HepG2 (cell line): ENCODE measurements around the gene ACADVL. TPM values are rescaled to one million over a fixed set of nuclear protein-coding genes. Genes with fewer than 3 reads are reported as not detected.
A peak's percentile ranks its signal among the peaks of the same experiment; 100 is the strongest.

ENCODE experiments used
- AKNA ChIP-seq: sonication (generic); formaldehyde crosslinking; IDR thresholded peaks from 2 replicates; pipeline ENCODE4 v1.4.0; 2020; ENCODE audit warnings: missing genetic modification reagents, borderline replicate concordance
- ARID2 ChIP-seq: sonication (generic); formaldehyde crosslinking; IDR thresholded peaks from 2 replicates; pipeline ENCODE4 v1.8.1; 2022; ENCODE audit warnings: mild to moderate bottlenecking, missing genetic modification reagents, borderline replicate concordance
- ATF7 ChIP-seq, 2 experiments: fragments of 450-650 bp in 1 of 2; sonication (generic) in 1 of 2; formaldehyde crosslinking in 1 of 2; IDR thresholded peaks; 2 replicates each; pipeline versions ENCODE4 v1.4.0 to v1.6.1; 2016 to 2020; ENCODE audit warnings: antibody characterized with exemption in 1 of 2, mild to moderate bottlenecking in 1 of 2, missing genetic modification reagents in 1 of 2
- CBX2 ChIP-seq, 2 experiments: fragments of 200-600 bp in 1 of 2; sonication (generic); formaldehyde crosslinking in 1 of 2; IDR thresholded peaks; 2 replicates each; pipeline versions ENCODE4 v1.7.0 to v1.8.1; 2018 to 2022; ENCODE audit warnings: low read depth in 2 of 2, low read length in 1 of 2, mild to moderate bottlenecking in 1 of 2, missing genetic modification reagents in 1 of 2
- CHCHD3 ChIP-seq: sonication (generic); formaldehyde crosslinking; IDR thresholded peaks from 2 replicates; pipeline ENCODE4 v1.8.0; 2022; ENCODE audit warnings: mild to moderate bottlenecking, missing genetic modification reagents, moderate library complexity
- ELF4 ChIP-seq: sonication (generic); formaldehyde crosslinking; IDR thresholded peaks from 2 replicates; pipeline ENCODE4 v1.5.0; 2020; ENCODE audit warnings: missing genetic modification reagents, mild to moderate bottlenecking, moderate library complexity, borderline replicate concordance
- ETS1 ChIP-seq: sonication (generic); formaldehyde crosslinking; IDR thresholded peaks from 2 replicates; pipeline ENCODE4 v1.4.0; 2020; ENCODE audit warnings: missing genetic modification reagents
- HOXD1 ChIP-seq: sonication (generic); formaldehyde crosslinking; IDR thresholded peaks from 2 replicates; pipeline ENCODE4 v1.5.0; 2020; ENCODE audit warnings: missing genetic modification reagents
- MYC ChIP-seq: sonication (generic); formaldehyde crosslinking; IDR thresholded peaks from 2 replicates; pipeline ENCODE4 v1.9.0; 2021; ENCODE audit warnings: missing genetic modification reagents, borderline replicate concordance
- NCOA1 ChIP-seq: sonication (generic); formaldehyde crosslinking; IDR thresholded peaks from 2 replicates; pipeline ENCODE4 v1.9.0; 2021; ENCODE audit warnings: missing genetic modification reagents
- RBAK ChIP-seq: sonication (generic); formaldehyde crosslinking; IDR thresholded peaks from 2 replicates; pipeline ENCODE4 v1.5.1; 2020; ENCODE audit warnings: mild to moderate bottlenecking, missing genetic modification reagents
- RFX3 ChIP-seq: IDR thresholded peaks from 2 replicates; pipeline ENCODE4 v1.6.1; 2016; ENCODE audit warnings: missing biosample characterization, missing genetic modification reagents
- SAFB2 ChIP-seq: sonication (generic); formaldehyde crosslinking; IDR thresholded peaks from 2 replicates; pipeline ENCODE4 v1.5.1; 2020; ENCODE audit warnings: missing genetic modification reagents, low read depth, mild to moderate bottlenecking, borderline replicate concordance
- ZBTB49 ChIP-seq: sonication (generic); formaldehyde crosslinking; IDR thresholded peaks from 2 replicates; pipeline ENCODE4 v1.4.0; 2020; ENCODE audit warnings: missing genetic modification reagents, borderline replicate concordance
- ZNF207 ChIP-seq: fragments of 450-650 bp; IDR thresholded peaks from 2 replicates; pipeline ENCODE4 v1.6.1; 2016; ENCODE audit warnings: antibody characterized with exemption, borderline replicate concordance
- ZNF510 ChIP-seq: sonication (generic); formaldehyde crosslinking; IDR thresholded peaks from 2 replicates; pipeline ENCODE4 v1.4.0; 2020; ENCODE audit warnings: low read depth, mild to moderate bottlenecking, missing genetic modification reagents
- ZNF562 ChIP-seq: sonication (generic); formaldehyde crosslinking; IDR thresholded peaks from 2 replicates; pipeline ENCODE4 v1.8.0; 2022; ENCODE audit warnings: missing genetic modification reagents, borderline replicate concordance
- ZSCAN31 ChIP-seq: sonication (generic); formaldehyde crosslinking; IDR thresholded peaks from 2 replicates; pipeline ENCODE4 v1.5.0; 2020; ENCODE audit warnings: low read depth, mild to moderate bottlenecking, missing genetic modification reagents
- polyA plus RNA-seq, 8 experiments: library from polyadenylated mRNA; depleted of rRNA in 3 of 8; stranded (reverse) in 7 of 8; unstranded in 1 of 8; fragments of >200 nt; fragmentation: Illumina TruSeq in 4 of 8; extraction: Trizol in 4 of 8; gene quantifications; 2 replicates each; pipeline versions ENCODE4 v1.2.1 to v1.2.3, GENCODE V29; 2011 to 2016; ENCODE audit warnings: low read depth in 4 of 8, missing spikeins in 1 of 8, mixed read lengths in 1 of 8; ENCODE audit not compliant: insufficient read depth in 1 of 8
- total RNA-seq, 5 experiments: library from RNA; depleted of rRNA; stranded (reverse); fragments of >200 nt; fragmentation: Illumina TruSeq; extraction: Trizol; gene quantifications; 2 replicates each; pipeline ENCODE4 v1.2.3, GENCODE V29; 2016; ENCODE audit warnings: low read depth in 1 of 5

Gene ACADVL
- total and polyA plus RNA-seq, 2 of the 13 experiments (the other 11 are each of a cell fraction or from before 2014, with no cell fraction given), result 219 to 412 TPM

GRCh38 chr17:7179317-7180254 lies 40.2 kb upstream of the ACADVL start, which contains the start of gene ASGR1 (continued):
- TF ChIP-seq ETS1 (CRISPR knock-in tag) (no peak), SAFB2 (CRISPR knock-in tag) (peak; percentile 21; the same call in 1 of the 2 replicates), ZBTB49 (no peak), RFX3 (CRISPR knock-in tag) (no peak), ATF7 (IDR thresholded peaks at IDR 0.05) (no peak), ATF7 (CRISPR knock-in tag; IDR thresholded peaks at IDR 0.05) (0 out of 2 replicates have a peak, but pooled peaks have one; percentile 21), MYC (CRISPR knock-in tag) (peak; percentile 70), RBAK (CRISPR knock-in tag) (no peak), ZNF562 (CRISPR knock-in tag) (no peak), HOXD1 (CRISPR knock-in tag) (no peak; the same call in 1 of the 2 replicates), NCOA1 (CRISPR knock-in tag) (no peak), ZNF207 (no peak), AKNA (no peak), CBX2 (IDR thresholded peaks at IDR 0.05; ENCODE audit: low read depth, low read length) (no peak), CBX2 (CRISPR knock-in tag; IDR thresholded peaks at IDR 0.05; ENCODE audit: low read depth) (no peak), ELF4 (CRISPR knock-in tag) (0 out of 2 replicates have a peak, but pooled peaks have one; percentile 41), CHCHD3 (CRISPR knock-in tag) (no peak), ZNF510 (CRISPR knock-in tag) (no peak), ARID2 (CRISPR knock-in tag) (no peak), ZSCAN31 (CRISPR knock-in tag) (peak; percentile 74)
